Measurements from ENCODE around the gene ACYP1.

- TF ChIP-seq, protein P1, sequence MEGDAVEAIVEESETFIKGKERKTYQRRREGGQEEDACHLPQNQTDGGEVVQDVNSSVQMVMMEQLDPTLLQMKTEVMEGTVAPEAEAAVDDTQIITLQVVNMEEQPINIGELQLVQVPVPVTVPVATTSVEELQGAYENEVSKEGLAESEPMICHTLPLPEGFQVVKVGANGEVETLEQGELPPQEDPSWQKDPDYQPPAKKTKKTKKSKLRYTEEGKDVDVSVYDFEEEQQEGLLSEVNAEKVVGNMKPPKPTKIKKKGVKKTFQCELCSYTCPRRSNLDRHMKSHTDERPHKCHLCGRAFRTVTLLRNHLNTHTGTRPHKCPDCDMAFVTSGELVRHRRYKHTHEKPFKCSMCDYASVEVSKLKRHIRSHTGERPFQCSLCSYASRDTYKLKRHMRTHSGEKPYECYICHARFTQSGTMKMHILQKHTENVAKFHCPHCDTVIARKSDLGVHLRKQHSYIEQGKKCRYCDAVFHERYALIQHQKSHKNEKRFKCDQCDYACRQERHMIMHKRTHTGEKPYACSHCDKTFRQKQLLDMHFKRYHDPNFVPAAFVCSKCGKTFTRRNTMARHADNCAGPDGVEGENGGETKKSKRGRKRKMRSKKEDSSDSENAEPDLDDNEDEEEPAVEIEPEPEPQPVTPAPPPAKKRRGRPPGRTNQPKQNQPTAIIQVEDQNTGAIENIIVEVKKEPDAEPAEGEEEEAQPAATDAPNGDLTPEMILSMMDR (IDR thresholded peaks at IDR 0.05; ENCODE audit: extremely low read depth in 1 of 2, insufficient read depth in 1 of 2, low read depth in 1 of 2, low read length in 2 of 2) = no peak
- TF ChIP-seq EZH2 (IDR thresholded peaks at IDR 0.05; ENCODE audit: borderline replicate concordance, low read depth, low read length, severe bottlenecking) = no peak
- peak; percentile 68 for TF ChIP-seq POLR2A (IDR thresholded peaks at IDR 0.05; ENCODE audit: low read depth, low read length)
- peak; percentile 57 for TF ChIP-seq MAX (IDR thresholded peaks at IDR 0.05; ENCODE audit: insufficient read depth, insufficient read length)
- no peak for TF ChIP-seq FOS (IDR thresholded peaks at IDR 0.05; ENCODE audit: borderline replicate concordance, insufficient read depth, low read length)
- TF ChIP-seq MYC (IDR thresholded peaks at IDR 0.05; ENCODE audit: low read depth, low read length) = no peak
These were observed 12.8 kb downstream of the ACYP1 start, which contains the start of gene MLH3 for GRCh38 chr14:75050852-75051555.
